ENCODE results near the gene RALGPS1.

GRCh38 chr9:127255692-127256091, 341.1 kb downstream of the RALGPS1 start:
- TF ChIP-seq, protein P1, sequence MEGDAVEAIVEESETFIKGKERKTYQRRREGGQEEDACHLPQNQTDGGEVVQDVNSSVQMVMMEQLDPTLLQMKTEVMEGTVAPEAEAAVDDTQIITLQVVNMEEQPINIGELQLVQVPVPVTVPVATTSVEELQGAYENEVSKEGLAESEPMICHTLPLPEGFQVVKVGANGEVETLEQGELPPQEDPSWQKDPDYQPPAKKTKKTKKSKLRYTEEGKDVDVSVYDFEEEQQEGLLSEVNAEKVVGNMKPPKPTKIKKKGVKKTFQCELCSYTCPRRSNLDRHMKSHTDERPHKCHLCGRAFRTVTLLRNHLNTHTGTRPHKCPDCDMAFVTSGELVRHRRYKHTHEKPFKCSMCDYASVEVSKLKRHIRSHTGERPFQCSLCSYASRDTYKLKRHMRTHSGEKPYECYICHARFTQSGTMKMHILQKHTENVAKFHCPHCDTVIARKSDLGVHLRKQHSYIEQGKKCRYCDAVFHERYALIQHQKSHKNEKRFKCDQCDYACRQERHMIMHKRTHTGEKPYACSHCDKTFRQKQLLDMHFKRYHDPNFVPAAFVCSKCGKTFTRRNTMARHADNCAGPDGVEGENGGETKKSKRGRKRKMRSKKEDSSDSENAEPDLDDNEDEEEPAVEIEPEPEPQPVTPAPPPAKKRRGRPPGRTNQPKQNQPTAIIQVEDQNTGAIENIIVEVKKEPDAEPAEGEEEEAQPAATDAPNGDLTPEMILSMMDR (conservative IDR thresholded peaks at IDR 0.05) = no peak
- TF ChIP-seq ZFX (IDR thresholded peaks at IDR 0.05) = no peak
